PFSK-1 (cell line): Measurements from ENCODE around the gene CCDC17.

Source experiments
- POLR2AphosphoS5 ChIP-seq: IDR thresholded peaks from 2 replicates; pipeline ENCODE4 v1.6.1; 2012; ENCODE audit warnings: low read depth, mild to moderate bottlenecking, control low read depth, low read length, moderate library complexity
- REST ChIP-seq, 2 experiments: IDR thresholded peaks; 2 replicates each; pipeline versions ENCODE4 v1.6.1 to v1.8.0; 2011 to 2012; ENCODE audit warnings: low read depth in 2 of 2, low read length in 2 of 2, control low read depth in 1 of 2, inconsistent platforms in 1 of 2, mild to moderate bottlenecking in 1 of 2, moderate library complexity in 1 of 2; ENCODE audit not compliant: insufficient read depth in 1 of 2
- SIN3A ChIP-seq: IDR thresholded peaks from 2 replicates; pipeline ENCODE4 v1.6.1; 2012; ENCODE audit warnings: mild to moderate bottlenecking, low read length, moderate library complexity, borderline replicate concordance; ENCODE audit not compliant: insufficient read depth
- TAF1 ChIP-seq: IDR thresholded peaks from 2 replicates; pipeline ENCODE4 v1.6.1; 2012; ENCODE audit warnings: low read length, control low read depth, borderline replicate concordance; ENCODE audit not compliant: insufficient read depth

GRCh38 chr1:45594412-45594811, 29.4 kb downstream of the CCDC17 start:
- no peak for TF ChIP-seq TAF1
- TF ChIP-seq REST (IDR thresholded peaks at IDR 0.05; ENCODE audit: insufficient read depth in 1 of 2, low read depth in 2 of 2, low read length in 2 of 2) = no peak
- no peak for TF ChIP-seq POLR2AphosphoS5
- TF ChIP-seq SIN3A = no peak
